Measurements from ENCODE around the gene OR4C3.
"Not testable (repeated sequence)": the region's sequence is repeated elsewhere in the genome, so short reads cannot be mapped to it uniquely, and the experiment has no call there.

OR4C3 gene

GRCh38 chr11:48324620-48325019 lies at the start of gene OR4C3:
Gene OR4C3, plus strand, starts transcription at chr11:48324920. Its CDS starts 102 bp downstream, at chr11:48325022.
- TF ChIP-seq GATA3, GATA2 (IDR thresholded peaks at IDR 0.05; ENCODE audit: low read depth, low read length): not testable (repeated sequence)

GRCh38 chr11:48305923-48306322 lies 18.8 kb upstream of the OR4C3 start, which contains the start of gene OR4S1:
Gene OR4S1, plus strand, starts transcription at chr11:48306223. Its CDS starts 0 bp downstream, at chr11:48306223.
- TF ChIP-seq GATA3 (IDR thresholded peaks at IDR 0.05; ENCODE audit: low read depth, low read length): no peak
- no peak for TF ChIP-seq GATA2 (IDR thresholded peaks at IDR 0.05; ENCODE audit: low read depth, low read length)

- TF ChIP-seq GATA3 (IDR thresholded peaks at IDR 0.05; ENCODE audit: low read depth, low read length): no peak
- no peak for TF ChIP-seq GATA2 (IDR thresholded peaks at IDR 0.05; ENCODE audit: low read depth, low read length)
Observed at GRCh38 chr11:48307760-48308386, 16.8 kb upstream of the OR4C3 start.

GRCh38 chr11:48341466-48341865 lies 16.7 kb downstream of the OR4C3 start:
- TF ChIP-seq GATA2 (IDR thresholded peaks at IDR 0.05; ENCODE audit: low read depth, low read length) (no peak), GATA3 (IDR thresholded peaks at IDR 0.05; ENCODE audit: low read depth, low read length) (no peak)

- no peak for TF ChIP-seq GATA2 (IDR thresholded peaks at IDR 0.05; ENCODE audit: low read depth, low read length)
Observed at GRCh38 chr11:48354013-48354412, 29.3 kb downstream of the OR4C3 start.

- TF ChIP-seq GATA3 (IDR thresholded peaks at IDR 0.05; ENCODE audit: low read depth, low read length): no peak
- no peak for TF ChIP-seq GATA2 (IDR thresholded peaks at IDR 0.05; ENCODE audit: low read depth, low read length)
Observed at GRCh38 chr11:48354677-48355076, 30.0 kb downstream of the OR4C3 start.

- TF ChIP-seq GATA3 (IDR thresholded peaks at IDR 0.05; ENCODE audit: low read depth, low read length): no peak
- no peak for TF ChIP-seq GATA2 (IDR thresholded peaks at IDR 0.05; ENCODE audit: low read depth, low read length)
Observed at GRCh38 chr11:48366365-48366764, 41.6 kb downstream of the OR4C3 start, which contains the start of gene OR4C5. Gene OR4C5, minus strand, starts transcription at chr11:48366465. Its CDS starts 0 bp downstream, at chr11:48366465.

Measured in SH-SY5Y (cell line).